ENCODE results near the gene MAML2.

The MAML2 gene

GRCh38 chr11:96057502-96057901 lies 285.5 kb downstream of the MAML2 start:
- DNase-seq: no peak

- DNase-seq: no peak
These were observed 286.4 kb downstream of the MAML2 start for GRCh38 chr11:96056576-96056975.

DNA sequence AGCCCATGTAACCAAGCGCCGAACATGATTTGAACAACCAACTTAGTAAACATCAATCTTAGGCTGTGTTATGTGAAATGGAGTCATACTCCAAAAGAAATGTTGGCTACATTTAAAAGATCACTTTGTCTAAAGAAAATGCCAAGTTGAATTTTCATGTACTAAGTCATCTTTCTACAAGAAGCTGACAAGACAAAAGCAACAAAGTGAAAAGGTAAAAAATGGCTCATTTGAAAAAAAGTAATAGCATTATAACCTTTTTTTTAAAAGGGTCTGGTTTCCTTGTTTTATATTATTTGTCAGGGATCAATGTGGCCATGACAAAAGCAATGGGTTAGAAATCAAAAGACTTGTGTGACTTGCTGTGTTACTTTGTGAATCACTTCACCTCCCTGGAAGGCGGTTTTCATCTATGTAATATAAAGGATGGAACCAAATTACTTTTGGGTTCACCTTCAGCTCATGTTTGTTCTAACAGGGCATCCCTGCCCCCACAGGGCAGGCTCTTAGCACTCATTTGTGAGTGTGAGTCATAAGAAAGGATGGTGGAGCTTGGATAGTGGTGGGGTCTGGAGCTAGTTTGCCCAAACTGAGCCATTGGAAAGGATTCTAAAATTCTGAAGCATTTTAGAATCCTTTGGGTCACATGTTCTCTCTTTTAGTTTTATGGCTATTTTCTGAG lies 287.1 kb downstream of the MAML2 start:
- no peak for DNase-seq

GRCh38 chr11:96054870-96055705 lies 287.9 kb downstream of the MAML2 start:
- peak; percentile 37 for DNase-seq

GRCh38 chr11:96052921-96053651 lies 289.9 kb downstream of the MAML2 start:
- no peak for DNase-seq

- no peak for DNase-seq
These were observed 291.2 kb downstream of the MAML2 start for GRCh38 chr11:96051820-96052219.

DNA sequence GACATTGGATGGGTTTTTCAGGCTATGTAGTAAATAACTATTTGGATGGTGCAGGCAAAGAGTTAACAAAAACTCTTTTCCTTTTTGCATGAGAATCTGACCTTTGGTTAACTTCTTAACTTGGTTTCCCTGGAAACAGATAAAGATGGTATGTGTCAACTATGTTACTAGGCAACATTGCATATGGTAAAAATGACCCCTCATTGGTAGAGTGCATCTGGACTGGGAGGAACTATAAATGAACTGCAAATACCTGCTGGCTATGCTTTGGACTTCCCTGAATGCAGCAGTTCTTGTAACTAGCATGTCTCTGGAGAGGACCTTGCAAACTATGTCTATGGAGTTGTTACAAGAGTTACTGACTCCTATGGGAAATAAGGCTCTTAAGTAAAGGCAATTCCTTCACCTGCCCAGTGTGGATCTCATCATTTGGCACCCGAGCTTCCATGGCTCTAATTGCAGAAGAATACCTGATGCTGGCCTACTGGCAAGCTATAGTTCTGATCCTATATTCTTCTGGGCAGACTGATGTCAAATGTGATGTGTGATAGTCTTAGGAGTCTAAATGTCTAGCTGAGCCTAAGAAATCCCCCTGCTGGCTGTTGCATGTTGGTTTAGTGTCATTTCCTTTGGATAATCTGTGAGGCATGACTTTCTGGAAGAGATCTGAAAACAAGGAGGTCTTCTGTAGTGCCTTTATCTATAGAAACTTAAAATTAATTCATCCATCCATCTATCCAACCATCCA lies 292.4 kb downstream of the MAML2 start:
- no peak for DNase-seq

- DNase-seq: no peak
These were observed 293.6 kb downstream of the MAML2 start for GRCh38 chr11:96049426-96049825.

- DNase-seq: no peak
These were observed 297.2 kb downstream of the MAML2 start for GRCh38 chr11:96045622-96046456.

DNA sequence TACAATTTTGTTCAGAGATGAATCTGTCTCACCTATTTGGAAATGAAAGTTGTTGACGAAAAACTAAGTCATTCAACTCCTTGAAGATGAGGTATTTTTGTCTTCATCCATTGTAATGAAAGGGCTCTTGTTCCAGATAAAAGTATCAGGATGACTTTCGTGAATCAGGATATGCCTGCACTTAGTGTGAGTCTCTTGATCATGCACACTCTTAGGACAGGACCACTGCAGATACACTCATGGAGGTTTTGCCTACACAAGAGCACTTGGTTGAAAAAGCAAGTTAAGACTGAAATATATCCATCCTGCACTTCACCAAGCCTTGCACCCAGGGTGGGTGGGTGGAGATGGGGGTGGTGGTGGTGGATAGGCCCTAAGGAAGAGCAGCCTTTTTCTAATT lies 298.2 kb downstream of the MAML2 start:
- no peak for DNase-seq

- no peak for DNase-seq
These were observed 298.7 kb downstream of the MAML2 start for GRCh38 chr11:96044311-96044710.

- DNase-seq: no peak
These were observed 299.7 kb downstream of the MAML2 start for GRCh38 chr11:96043291-96043690.

GRCh38 chr11:96038046-96038445 lies 304.9 kb downstream of the MAML2 start:
- DNase-seq: no peak

DNA sequence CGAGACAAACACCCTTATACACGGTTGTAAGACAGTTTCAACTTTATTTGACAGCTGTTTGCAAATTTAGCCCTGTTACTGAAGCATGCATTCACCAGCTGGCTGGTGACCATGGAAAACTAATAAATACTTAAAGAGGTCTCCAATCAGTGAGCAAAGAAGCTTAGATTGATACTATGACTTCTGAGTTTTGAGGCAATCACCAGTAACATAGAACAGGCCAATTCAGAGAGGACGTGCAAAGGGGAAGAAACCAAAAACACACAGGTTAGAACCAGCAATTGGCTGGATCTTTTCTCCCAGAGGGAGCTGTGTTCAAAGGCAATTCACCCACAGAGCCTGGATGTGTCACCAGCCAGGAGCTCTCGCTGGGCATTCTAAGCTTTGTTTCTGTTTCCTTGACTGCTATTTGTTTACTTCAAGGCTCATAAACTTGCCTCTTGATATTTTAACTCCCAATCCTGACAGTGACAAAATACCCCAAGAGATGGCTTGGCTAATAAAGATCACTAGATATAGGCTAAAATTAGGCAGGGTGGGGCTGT lies 305.5 kb downstream of the MAML2 start:
- DNase-seq: no peak

DNA sequence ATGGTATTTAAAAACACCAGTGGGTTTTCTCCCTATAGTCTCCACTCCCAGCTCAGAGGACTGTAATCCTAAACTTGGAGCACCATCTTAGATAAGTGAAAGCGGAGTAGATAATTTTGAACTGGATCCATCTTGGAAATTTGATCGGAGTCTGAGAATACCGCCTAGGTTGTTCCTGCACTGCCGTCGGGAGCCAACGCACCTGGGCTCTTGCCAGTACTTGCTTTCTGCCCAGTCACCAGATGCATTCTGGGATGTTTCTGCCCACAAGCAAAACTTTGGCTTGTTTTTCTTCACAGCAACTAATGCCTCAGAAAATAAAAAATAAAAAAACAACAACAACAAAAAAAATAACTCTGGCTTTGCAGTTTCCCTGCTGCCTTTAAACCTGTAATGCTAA lies 306.1 kb downstream of the MAML2 start:
- no peak for DNase-seq

GRCh38 chr11:96035740-96036078 lies 307.3 kb downstream of the MAML2 start:
- no peak for DNase-seq

DNA sequence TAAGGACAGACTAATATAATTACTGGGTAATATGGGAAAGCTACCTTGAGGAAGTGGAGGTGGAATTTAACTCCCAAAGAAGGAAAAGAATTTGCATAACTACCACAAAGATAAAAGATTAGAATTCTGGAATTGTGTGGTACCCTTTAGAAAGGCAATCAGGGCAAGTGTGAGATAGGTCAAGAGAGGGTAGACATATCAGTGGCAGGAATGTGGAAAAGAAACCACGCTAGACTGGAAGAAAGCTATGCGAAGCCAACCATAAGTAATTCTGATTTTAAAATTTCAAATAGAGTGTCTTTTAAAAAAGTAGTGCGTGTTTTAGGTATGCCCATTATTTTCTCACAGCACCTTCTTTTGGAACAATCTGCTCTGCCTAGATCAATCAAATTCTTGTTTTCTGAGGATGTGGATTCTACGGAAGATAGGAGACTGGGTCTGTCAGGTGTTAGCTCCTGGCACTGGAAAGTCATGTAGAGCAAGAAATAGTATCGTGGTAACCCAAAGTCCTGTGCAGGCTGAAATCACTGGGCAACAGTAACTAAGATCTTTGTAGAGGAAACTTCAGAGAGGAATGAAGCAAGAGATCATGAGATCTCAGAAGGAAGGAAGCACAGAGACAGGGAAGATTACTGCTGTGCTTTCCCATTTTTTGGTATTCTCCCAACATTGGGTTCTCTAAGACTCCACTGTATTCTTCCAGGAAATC lies 307.8 kb downstream of the MAML2 start:
- no peak for DNase-seq

- no peak for DNase-seq
These were observed 309.4 kb downstream of the MAML2 start for GRCh38 chr11:96033599-96033998.

DNA sequence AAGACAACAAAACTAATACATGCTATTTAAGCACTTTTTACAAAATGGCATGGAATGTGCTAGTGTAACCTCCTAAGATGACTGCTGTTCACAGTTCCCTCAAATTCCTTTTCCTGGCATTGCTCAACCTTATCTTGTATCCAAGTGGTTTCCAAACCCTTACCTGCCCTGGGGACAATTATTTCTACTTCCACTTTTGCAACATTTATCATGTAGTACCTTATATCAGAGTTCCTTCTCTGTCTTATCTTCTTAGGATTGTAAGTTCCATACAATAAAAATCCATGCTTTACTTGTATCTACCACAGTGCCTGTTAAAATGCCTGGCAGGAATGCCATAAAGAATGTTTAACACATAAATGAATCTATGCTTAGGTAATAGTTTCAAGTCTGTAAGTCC lies 309.9 kb downstream of the MAML2 start:
- no peak for DNase-seq

DNA sequence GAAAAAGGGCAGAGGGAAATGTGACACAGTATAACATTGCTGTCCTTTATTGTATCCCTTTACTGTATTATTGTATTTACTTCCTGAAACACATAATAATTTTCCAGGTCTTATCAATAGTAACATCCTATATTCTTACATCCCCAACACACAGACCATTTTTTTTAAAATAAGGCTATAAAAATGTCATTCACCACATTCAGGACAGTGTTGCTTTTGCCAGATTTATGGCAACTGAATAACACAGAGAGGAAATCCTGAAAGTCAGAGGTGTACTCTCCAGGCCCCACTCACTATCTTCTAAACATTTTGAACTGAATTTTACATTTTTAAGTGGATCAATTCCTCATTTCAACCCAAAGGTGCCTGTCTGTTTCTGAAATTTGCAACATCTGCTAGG lies 314.2 kb downstream of the MAML2 start:
- DNase-seq: no peak

GRCh38 chr11:96027021-96027420 lies 316.0 kb downstream of the MAML2 start:
- DNase-seq: no peak
